ENCODE measurements around the gene CES5A.

CES5A gene

GRCh38 chr16:55843105-55843395, 32.1 kb downstream of the CES5A start:
- Histone ChIP-seq H3K4me3 (ENCODE audit: low read depth, low read length) (no peak overlapping the region), H3K27ac (ENCODE audit: extremely low read depth, low read depth, low read length) (no peak overlapping the region), H3K36me3 (ENCODE audit: control insufficient read depth in 2 of 2, insufficient read depth in 1 of 2, low read length in 2 of 2) (no peaks in the 10 kb centered on the region), H3K9me3 (ENCODE audit: control insufficient read depth, insufficient read depth, low read depth, low read length) (no peaks in the 10 kb centered on the region), H3K4me1 (ENCODE audit: control insufficient read depth, insufficient read depth, low read length) (no peaks in the 10 kb centered on the region)
- TF ChIP-seq ZNF692 (tag by site-specific recombination; IDR thresholded peaks at IDR 0.05) (no peak), HOXA7 (CRISPR knock-in tag; IDR thresholded peaks at IDR 0.05; ENCODE audit: borderline replicate concordance) (no peak), YY1 (tag by site-specific recombination; IDR thresholded peaks at IDR 0.05) (no peak), ZFP37 (tag by site-specific recombination; IDR thresholded peaks at IDR 0.05) (no peak)
- TF ChIP-seq, protein P1, sequence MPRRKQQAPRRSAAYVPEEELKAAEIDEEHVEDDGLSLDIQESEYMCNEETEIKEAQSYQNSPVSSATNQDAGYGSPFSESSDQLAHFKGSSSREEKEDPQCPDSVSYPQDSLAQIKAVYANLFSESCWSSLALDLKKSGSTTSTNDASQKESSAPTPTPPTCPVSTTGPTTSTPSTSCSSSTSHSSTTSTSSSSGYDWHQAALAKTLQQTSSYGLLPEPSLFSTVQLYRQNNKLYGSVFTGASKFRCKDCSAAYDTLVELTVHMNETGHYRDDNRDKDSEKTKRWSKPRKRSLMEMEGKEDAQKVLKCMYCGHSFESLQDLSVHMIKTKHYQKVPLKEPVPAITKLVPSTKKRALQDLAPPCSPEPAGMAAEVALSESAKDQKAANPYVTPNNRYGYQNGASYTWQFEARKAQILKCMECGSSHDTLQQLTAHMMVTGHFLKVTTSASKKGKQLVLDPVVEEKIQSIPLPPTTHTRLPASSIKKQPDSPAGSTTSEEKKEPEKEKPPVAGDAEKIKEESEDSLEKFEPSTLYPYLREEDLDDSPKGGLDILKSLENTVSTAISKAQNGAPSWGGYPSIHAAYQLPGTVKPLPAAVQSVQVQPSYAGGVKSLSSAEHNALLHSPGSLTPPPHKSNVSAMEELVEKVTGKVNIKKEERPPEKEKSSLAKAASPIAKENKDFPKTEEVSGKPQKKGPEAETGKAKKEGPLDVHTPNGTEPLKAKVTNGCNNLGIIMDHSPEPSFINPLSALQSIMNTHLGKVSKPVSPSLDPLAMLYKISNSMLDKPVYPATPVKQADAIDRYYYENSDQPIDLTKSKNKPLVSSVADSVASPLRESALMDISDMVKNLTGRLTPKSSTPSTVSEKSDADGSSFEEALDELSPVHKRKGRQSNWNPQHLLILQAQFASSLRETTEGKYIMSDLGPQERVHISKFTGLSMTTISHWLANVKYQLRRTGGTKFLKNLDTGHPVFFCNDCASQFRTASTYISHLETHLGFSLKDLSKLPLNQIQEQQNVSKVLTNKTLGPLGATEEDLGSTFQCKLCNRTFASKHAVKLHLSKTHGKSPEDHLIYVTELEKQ (tag by site-specific recombination; IDR thresholded peaks at IDR 0.05; ENCODE audit: borderline replicate concordance): no peak
- TF ChIP-seq, protein P2, sequence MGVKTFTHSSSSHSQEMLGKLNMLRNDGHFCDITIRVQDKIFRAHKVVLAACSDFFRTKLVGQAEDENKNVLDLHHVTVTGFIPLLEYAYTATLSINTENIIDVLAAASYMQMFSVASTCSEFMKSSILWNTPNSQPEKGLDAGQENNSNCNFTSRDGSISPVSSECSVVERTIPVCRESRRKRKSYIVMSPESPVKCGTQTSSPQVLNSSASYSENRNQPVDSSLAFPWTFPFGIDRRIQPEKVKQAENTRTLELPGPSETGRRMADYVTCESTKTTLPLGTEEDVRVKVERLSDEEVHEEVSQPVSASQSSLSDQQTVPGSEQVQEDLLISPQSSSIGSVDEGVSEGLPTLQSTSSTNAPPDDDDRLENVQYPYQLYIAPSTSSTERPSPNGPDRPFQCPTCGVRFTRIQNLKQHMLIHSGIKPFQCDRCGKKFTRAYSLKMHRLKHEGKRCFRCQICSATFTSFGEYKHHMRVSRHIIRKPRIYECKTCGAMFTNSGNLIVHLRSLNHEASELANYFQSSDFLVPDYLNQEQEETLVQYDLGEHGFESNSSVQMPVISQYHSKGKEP (tag by site-specific recombination; IDR thresholded peaks at IDR 0.05): no peak
- ChIA-PET POLR2A (no interaction called here), CTCF (no interaction called here)

- ChIA-PET POLR2A (no interaction called here), CTCF (interaction anchor here (0.6 to 3.5 kb wide), 14 partner anchors 12 to 1875 kb away, joined by 3 to 50 read pairs (median 4); no protein-coding TSS in a partner anchor)
- Histone ChIP-seq H3K4me1 (ENCODE audit: control insufficient read depth, insufficient read depth, low read length) (no peaks in the 10 kb centered on the region), H3K9me3 (ENCODE audit: control insufficient read depth, insufficient read depth, low read depth, low read length) (no peaks in the 10 kb centered on the region), H3K36me3 (ENCODE audit: control insufficient read depth in 2 of 2, insufficient read depth in 1 of 2, low read length in 2 of 2) (no peaks in the 10 kb centered on the region), H3K27ac (ENCODE audit: extremely low read depth, low read depth, low read length) (no peak overlapping the region), H3K4me3 (ENCODE audit: low read depth, low read length) (no peak overlapping the region)
- TF ChIP-seq ZNF654 (tag by site-specific recombination; IDR thresholded peaks at IDR 0.05; ENCODE audit: low read depth) (peak; percentile 74), ZNF16 (tag by site-specific recombination; IDR thresholded peaks at IDR 0.05; ENCODE audit: low read depth) (no peak), BCL11A (tag by site-specific recombination; IDR thresholded peaks at IDR 0.05; ENCODE audit: low read depth) (no peak), ZNF366 (tag by site-specific recombination; conservative IDR thresholded peaks at IDR 0.05) (0 out of 2 replicates have a peak, but pooled peaks have one; percentile 23)
- TF ChIP-seq, protein P3, sequence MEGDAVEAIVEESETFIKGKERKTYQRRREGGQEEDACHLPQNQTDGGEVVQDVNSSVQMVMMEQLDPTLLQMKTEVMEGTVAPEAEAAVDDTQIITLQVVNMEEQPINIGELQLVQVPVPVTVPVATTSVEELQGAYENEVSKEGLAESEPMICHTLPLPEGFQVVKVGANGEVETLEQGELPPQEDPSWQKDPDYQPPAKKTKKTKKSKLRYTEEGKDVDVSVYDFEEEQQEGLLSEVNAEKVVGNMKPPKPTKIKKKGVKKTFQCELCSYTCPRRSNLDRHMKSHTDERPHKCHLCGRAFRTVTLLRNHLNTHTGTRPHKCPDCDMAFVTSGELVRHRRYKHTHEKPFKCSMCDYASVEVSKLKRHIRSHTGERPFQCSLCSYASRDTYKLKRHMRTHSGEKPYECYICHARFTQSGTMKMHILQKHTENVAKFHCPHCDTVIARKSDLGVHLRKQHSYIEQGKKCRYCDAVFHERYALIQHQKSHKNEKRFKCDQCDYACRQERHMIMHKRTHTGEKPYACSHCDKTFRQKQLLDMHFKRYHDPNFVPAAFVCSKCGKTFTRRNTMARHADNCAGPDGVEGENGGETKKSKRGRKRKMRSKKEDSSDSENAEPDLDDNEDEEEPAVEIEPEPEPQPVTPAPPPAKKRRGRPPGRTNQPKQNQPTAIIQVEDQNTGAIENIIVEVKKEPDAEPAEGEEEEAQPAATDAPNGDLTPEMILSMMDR (tag by site-specific recombination; IDR thresholded peaks at IDR 0.05): peak; percentile 42; the same call in 1 of the 2 replicates
- TF ChIP-seq, protein P4, sequence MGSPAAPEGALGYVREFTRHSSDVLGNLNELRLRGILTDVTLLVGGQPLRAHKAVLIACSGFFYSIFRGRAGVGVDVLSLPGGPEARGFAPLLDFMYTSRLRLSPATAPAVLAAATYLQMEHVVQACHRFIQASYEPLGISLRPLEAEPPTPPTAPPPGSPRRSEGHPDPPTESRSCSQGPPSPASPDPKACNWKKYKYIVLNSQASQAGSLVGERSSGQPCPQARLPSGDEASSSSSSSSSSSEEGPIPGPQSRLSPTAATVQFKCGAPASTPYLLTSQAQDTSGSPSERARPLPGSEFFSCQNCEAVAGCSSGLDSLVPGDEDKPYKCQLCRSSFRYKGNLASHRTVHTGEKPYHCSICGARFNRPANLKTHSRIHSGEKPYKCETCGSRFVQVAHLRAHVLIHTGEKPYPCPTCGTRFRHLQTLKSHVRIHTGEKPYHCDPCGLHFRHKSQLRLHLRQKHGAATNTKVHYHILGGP (tag by site-specific recombination; IDR thresholded peaks at IDR 0.05): no peak
Measured at GRCh38 chr16:55842369-55843104, 32.6 kb downstream of the CES5A start.

Data from HEK293 (cell line).